DLD1 (cell line): ENCODE data around the gene SLC6A7.

Experiments
- in situ Hi-C: cut with HindIII; loops from 2 replicates; pipeline ENCODE4 v1.10.0; 2017; ENCODE audit warnings: low sequenced_read_pairs

The SLC6A7 gene

DNA sequence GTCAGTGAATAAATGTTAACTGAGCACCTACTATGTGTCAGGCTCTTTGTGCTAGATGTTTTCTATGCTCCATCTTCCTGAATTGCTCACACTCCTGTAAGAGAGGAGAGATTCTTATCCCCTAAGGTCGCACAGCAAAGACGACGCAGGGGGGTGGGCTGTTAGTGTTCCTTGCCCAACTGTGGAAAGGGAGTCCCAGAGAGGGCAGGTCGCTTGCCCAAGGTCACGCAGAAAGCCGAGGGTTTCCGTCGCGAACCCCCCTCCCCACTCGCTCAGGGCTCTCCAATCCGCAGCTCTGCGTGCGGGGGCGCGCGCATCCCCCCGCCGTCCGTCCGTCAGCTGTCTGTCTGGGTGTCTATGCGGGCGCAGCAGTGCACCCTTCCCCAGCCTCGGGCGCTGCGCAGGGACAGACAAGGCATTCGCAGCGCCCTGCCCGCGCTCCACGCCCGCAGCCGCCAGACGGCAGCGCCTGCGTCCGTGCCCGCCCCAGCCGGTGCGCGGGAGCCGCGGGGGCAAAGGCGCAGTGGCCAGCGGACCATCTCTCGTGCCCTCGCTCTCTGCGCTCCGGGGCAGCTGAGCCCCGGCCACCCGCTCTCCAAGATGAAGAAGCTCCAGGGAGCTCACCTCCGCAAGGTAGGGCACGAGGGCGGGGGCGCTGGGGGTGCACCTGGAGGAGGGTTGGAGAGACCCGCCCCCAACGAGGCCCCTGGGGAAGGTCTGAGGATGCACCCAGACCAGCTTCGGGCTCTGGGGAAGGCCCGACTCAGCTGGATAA lies at the start of gene SLC6A7:
Gene SLC6A7 (plus strand): TSS at position 335 of the 775 bp plus-strand sequence. CDS start 266 bp downstream, at position 601.
- in situ Hi-C loops: no loop called here

DNA sequence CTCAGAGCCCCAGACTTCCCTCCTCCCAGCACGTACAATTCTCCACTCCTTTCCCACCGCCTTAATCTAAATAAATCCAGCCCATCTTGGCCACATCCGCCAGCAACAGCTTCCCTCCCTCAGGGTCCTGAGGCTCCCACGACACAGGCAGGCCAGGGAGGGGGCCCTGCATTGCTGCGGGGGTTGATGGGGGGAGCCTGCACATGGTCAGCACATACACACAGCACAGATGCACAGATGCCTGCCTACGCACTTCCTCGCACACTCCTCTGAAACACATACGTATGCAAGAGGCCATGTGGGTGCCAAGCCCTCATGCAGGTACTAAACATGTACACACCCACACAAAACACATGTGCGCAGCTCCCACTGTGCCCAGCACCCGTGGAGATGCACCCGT lies 49.0 kb upstream of the SLC6A7 start:
- in situ Hi-C loops: no loop called here

GRCh38 chr5:150141544-150142184 lies 48.2 kb upstream of the SLC6A7 start:
- in situ Hi-C loops: no loop called here

DNA sequence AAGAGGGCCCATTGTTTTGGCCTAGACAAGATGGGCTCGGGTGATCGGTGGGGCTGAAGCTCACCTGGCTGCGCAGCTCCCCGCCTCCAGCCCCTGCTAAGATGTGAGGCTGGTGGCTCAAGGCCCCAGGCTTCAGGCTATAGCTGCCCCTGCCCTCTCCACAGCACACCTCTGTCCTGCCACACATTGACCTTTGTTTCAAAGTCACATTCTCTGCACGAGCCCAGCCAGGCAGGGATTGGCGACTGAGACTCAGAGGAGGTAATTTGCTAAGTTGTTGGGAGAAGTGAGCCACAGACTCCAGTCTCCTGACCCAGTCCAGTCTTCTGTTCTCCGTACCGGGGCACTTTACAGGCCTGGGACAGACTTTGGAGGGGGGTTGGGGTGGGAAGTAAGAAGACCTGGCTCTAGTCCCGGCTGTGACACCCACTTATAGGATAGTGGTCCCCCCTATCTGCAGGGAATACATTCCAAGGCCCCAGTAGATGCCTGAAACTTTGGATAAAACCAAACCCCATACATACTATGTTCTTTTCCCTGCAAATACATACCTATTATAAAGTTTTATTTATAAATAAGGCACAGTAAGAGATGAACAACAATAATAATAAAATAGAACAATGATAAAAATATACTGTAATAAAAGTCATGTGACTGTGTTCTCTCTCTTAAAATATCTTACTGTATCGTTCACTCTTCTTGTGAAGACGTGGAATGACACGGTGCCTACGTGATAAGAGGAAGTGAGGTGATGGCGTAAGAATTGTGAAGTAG lies 47.5 kb upstream of the SLC6A7 start:
- in situ Hi-C loops: no loop called here

DNA sequence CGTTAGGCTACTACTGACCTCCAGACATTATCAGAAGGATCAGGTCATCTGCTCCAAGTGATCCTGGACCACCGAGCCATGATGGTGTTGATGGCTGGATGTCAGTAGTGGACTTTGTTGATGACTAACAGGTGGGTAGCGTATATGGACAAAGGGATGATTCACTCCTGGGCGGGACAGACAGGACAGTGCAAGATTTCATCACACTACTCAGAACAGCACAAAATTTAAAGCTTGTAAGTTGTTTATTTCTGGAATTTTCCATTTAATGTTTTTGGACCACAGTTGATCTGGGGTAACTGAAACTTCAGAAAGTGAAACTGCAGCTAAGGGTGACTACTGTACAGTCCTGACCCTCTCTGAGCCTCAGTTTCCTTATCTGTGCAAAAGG lies 46.9 kb upstream of the SLC6A7 start:
- in situ Hi-C loops: no loop called here

DNA sequence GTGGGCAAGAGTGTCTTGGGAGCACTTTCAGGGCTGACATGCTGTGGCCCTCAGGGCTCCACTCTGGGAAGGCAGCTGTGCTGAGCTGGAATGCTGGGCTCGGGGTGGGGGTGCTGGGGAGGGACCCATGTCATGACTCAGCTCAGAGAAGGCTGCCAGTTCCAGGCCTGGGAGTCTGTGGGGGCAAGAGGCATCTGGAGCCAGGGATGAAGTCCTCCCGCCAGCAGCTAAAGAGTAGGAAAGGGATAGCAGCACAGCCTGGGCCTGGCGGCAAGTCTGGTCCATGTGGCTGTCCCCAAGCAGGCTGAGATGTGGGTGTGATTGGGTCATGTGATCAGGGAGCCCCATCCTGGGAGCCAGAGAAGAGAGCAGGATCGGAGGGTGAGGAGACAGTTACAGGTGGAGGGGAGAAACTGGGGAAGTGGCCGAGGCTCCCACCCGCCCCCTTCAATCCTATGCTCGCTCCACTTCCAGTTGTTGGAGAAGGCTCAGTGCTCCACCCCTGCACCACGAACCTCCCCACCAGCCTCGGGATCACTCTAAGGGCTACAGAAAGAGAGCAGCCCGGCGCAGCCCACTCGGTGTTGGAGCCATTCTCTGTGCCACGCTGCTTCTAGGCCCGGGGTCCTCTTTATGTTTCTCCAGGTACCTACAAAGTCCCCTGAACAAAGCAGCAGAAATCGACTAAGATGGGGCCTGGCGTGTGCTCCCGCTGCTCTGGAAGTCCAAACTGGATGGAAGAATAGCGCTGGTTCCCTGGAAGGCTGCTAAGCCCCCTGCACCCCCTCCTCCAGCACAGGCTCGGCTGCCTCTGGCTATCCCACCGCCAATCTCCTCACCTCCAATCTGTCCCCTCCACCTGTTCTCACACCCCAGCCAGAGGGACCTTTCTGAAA lies 46.3 kb upstream of the SLC6A7 start:
- in situ Hi-C loops: no loop called here

DNA sequence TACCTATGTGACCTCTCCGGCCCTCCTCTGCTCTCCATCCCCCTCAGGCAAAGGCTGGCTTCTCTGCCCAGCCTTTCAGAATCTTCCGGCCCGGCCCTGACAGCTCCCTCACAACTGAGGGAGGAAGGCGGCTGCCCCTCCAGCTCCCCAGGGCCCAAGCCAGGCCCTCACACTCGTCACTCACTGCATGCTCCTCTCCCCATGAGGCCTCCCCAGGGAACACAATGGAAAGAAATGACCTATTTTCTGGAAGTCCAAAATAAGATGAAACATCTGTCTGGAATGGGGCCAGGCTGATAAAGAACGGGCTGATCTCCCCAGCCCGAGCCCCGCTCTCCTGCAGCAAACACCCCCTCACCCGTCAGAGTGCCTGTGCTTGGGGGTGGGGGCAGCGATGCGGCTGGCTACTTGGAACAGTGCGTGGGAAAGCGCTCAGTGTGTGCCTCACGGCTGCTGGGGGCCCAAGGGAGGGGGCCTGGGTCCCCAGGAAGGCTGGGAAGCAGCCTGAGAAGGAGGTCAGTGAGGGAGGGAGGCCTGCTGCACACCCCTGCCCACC lies 45.5 kb upstream of the SLC6A7 start:
- in situ Hi-C loops: no loop called here

DNA sequence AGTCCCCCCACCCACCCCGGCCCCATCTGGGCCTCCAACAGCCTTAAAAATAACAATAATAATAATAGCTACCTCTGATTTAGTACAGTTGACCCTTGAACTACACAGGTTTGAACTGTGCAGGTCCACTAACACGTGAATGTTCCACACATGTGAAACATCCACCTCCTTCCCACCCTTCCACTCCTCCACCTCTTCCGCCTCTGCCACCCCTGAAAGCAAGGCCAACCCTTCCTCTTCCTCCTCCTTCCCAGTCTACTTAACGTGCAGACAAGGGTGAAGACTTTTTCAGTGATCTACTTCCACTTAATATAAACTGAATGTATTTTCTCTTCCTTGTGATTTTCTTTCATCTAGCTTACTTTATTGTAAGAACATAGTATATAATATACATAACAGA lies 45.0 kb upstream of the SLC6A7 start:
- in situ Hi-C loops: no loop called here

- in situ Hi-C loops: no loop called here
Observed at GRCh38 chr5:150146235-150146634, 43.6 kb upstream of the SLC6A7 start.

- in situ Hi-C loops: no loop called here
Observed at GRCh38 chr5:150146862-150147601, 42.8 kb upstream of the SLC6A7 start.

DNA sequence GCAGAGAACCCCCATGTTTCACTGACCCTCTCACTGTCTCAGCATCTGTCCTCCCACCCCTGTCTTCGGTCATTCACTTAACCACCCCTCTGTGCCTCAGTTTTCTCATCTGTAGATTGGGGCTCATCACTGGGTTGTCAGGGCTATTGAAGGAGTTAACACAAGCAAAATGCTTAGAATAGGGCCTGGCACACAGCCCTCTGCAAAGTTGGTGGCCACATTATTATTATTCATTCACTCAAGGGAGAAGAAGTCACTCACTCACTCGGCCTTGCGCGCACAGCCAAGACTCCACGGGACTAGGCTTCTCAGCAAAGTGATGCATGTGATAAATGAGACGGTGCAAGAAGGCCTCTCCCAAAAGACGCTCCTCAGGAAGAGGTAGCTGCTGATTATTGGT lies 42.2 kb upstream of the SLC6A7 start:
- in situ Hi-C loops: no loop called here

DNA sequence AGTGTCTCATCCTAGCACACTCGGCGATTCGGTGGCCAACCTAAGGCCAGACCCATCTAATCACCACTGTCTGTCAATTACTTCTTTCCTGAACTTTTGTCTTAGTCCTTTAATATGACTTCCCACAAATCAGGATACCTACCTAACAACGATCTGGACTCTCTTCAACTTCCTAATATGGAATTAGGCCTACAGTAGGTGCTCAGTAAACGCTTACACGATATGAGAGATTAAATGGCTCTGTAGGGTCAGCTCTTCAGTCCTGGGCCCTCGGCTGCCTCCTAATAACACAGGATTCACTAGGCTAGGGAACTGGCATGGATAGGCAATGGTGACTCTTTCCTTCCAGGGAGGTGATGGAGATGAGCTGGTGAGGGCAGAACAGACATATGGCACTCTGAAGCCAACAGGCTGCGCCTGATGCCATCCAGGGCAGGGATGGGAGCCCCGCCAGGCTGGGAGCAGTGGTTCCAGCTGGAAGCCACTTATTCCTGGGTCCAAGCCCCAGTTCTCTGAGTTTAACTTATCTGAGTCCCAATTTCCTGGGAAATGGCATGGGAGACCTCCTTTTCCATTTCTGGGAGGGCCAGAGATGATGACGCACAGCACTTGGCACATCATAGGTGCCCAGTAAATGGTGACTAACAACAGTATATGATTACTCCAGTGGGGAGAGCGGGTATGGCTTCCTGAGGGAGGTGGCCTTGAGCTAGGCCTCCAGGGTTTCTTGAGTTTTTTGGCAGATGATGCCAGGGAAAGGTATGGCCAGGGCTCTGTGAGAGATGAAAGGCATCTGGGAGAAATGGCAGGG lies 41.5 kb upstream of the SLC6A7 start:
- in situ Hi-C loops: no loop called here

DNA sequence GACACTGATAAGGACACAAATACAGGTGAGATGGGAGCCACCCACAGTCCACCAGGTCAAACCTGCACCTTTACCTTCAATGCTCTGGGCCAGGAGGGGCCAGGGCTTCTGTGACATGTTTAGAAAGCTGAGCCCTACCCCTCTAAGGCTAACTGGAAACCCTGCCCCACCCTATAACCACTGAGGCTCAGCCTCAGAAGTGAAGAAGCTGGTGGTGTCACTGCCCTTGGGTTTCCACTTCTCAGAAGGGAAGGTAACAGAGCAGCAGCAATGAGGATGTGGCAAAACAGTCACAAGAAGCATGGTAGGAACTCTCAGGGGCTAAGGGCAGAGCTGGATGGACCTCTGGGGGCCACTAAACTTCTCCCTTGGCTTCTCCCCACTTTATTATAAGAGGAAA lies 40.2 kb upstream of the SLC6A7 start:
- in situ Hi-C loops: no loop called here

DNA sequence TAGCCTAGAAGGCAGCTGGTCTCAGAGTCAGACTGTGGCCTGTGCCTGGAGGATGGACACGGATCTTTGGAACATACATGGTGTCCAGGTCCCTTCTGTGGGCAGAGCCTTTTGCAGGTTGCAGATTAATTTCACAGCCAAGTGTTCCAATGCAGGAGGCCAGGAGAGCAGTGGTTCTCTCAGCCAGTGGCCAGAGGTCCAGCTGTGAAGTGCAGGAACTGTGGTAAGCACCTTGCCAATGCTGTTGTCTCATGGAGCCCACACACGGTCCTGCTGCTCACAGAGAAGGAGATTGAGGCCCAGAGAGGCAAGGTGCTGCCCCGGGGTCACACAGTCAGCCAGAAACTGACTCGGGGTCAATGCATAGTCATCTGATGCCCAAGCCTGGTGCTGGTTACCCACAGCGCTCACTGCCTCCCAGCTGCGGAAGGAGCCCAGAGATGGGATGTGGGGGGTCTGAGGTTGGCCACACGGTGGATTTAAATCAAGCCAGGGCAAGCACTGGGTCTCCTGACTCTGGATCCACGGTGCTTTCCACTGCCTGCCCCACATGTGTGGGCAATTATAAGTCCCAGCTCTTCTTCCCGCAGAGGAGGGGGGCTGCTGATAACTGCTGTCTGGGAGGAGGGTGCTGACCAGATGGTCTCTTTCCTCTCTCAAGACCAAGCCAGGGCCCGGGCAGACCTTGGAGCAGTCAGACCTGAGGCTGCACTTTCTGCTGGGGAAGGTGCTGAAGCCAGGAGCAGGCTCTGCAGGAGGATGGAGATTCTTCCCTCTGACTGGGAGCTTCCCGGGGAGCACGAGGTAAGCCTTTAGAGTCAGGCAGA lies 37.0 kb upstream of the SLC6A7 start:
- in situ Hi-C loops: no loop called here

GRCh38 chr5:150153483-150153882 lies 36.4 kb upstream of the SLC6A7 start:
- in situ Hi-C loops: no loop called here

GRCh38 chr5:150153957-150154617 lies 35.8 kb upstream of the SLC6A7 start:
- in situ Hi-C loops: no loop called here

DNA sequence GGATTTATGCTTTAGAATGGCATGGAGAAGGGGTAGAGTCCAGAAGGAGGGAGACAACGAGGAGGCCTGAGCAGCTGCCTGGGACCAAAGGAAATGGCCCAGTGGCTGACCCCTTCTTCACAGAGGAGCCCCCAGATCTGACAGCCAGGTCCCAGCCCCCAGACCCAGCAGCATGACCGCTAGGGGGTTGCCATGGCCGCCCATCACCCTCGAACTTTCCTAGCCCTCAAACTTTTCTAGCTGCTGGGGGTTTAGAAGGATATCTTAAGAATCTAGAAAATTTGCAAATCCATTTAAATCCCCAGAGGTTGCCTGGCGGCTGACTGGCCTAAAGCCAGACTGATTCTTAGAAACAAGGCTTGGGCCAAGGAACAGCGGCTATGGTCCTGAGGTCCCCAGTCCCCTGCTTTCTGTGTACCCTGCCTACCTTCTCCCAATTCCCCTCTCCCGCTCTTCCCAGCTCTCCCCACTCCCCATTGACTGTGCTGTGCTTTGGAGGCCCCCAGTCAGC lies 35.2 kb upstream of the SLC6A7 start:
- in situ Hi-C loops: no loop called here
